A549 treated with Hydrocortisone at 1 μM for 4 hours (cell line): ENCODE measurements around the gene SUGP1. TPM values are rescaled to one million over a fixed set of nuclear protein-coding genes. Genes with fewer than 3 reads are reported as not detected.

Experiments
- total RNA-seq: library from RNA; stranded (reverse); fragments of 200-300 nt; extraction: Qiagen RNA extraction; gene quantifications from 5 replicates; pipeline ENCODE4 v1.2.3, GENCODE V29; 2022

Gene SUGP1, protein sequence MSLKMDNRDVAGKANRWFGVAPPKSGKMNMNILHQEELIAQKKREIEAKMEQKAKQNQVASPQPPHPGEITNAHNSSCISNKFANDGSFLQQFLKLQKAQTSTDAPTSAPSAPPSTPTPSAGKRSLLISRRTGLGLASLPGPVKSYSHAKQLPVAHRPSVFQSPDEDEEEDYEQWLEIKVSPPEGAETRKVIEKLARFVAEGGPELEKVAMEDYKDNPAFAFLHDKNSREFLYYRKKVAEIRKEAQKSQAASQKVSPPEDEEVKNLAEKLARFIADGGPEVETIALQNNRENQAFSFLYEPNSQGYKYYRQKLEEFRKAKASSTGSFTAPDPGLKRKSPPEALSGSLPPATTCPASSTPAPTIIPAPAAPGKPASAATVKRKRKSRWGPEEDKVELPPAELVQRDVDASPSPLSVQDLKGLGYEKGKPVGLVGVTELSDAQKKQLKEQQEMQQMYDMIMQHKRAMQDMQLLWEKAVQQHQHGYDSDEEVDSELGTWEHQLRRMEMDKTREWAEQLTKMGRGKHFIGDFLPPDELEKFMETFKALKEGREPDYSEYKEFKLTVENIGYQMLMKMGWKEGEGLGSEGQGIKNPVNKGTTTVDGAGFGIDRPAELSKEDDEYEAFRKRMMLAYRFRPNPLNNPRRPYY
- total RNA-seq, result 21.3 to 30.2 TPM (median 24.2 TPM) in 5 replicates

DNA sequence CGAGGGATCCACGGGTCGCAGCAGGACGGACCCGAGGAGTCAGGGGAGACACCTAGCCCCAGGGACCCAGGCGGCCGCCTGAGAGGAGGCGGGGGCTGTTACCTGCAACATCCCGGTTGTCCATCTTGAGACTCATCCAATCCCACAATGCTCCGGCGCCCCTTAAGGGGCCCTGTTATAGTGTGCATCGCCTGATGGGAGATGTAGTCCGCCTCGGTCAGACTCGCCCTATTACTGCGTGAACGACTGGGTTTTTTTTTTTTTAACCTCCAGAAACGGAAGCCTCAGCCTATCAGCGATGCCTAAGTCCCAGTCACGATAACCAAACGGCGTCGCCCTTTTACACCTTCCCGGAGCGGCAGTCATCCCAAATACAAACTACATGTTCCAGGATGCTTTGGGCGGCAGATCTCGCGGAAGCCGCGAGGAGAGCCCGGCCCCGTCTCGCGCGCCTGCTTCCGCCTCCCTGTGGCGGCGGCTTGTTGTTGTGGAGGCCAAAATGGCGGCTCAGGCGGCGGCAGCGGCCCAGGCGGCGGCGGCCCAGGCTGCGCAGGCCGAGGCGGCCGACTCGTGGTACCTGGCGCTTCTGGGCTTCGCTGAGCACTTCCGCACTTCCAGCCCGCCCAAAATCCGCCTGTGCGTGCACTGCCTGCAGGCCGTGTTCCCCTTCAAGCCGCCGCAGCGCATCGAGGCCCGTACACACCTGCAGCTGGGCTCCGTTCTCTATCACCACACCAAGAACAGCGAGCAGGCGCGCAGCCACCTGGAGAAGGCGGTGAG, at the start of gene SUGP1, which contains the start of gene MAU2:
SUGP1 (minus strand) TSS at position 149 of the 780 bp plus-strand sequence; CDS start at position 136, 13 bp downstream.
MAU2 (plus strand) TSS at position 469 of the 780 bp plus-strand sequence; CDS start at position 500, 31 bp downstream.

Other genes with a start within 250 kb of the SUGP1 start
- gene TMEM161A, start 182.0 kb downstream of the SUGP1 start, total RNA-seq, result 20.7 to 24.5 TPM (median 24.3 TPM) in 5 replicates
- gene MEF2B, start 150.2 kb downstream of the SUGP1 start, total RNA-seq, result 0.20 to 0.77 TPM (median 0.37 TPM) in 5 replicates
- 7.3 to 12.0 TPM (median 11.3 TPM) in 5 replicates for gene BORCS8, start 128.4 kb downstream of the SUGP1 start, total RNA-seq
- 29.5 to 45.6 TPM (median 44.5 TPM) in 5 replicates for gene RFXANK, start 128.3 kb downstream of the SUGP1 start, total RNA-seq
- gene NR2C2AP, start 117.1 kb downstream of the SUGP1 start, total RNA-seq, result 28.5 to 30.0 TPM (median 29.1 TPM) in 5 replicates
- 0.01 to 0.23 TPM (median 0.10 TPM) in 5 replicates for gene NCAN, start 108.6 kb downstream of the SUGP1 start, total RNA-seq
- gene TM6SF2, start 47.2 kb downstream of the SUGP1 start, total RNA-seq, result 0.37 to 0.62 TPM (median 0.47 TPM) in 5 replicates
- 11.7 to 14.6 TPM (median 12.6 TPM) in 5 replicates for gene MAU2, start 320 bp upstream of the SUGP1 start, total RNA-seq
- 39.9 to 44.6 TPM (median 42.7 TPM) in 5 replicates for gene GATAD2A, start 85.2 kb upstream of the SUGP1 start, total RNA-seq
- 1.2 to 1.9 TPM (median 1.5 TPM) in 5 replicates for gene TSSK6, start 195.0 kb upstream of the SUGP1 start, total RNA-seq
- gene NDUFA13, start 195.7 kb upstream of the SUGP1 start, total RNA-seq, result 141 to 164 TPM (median 157 TPM) in 5 replicates
- 2.4 to 4.2 TPM (median 3.0 TPM) in 5 replicates for gene YJEFN3, start 208.4 kb upstream of the SUGP1 start, total RNA-seq
- 0.13 to 0.38 TPM (median 0.21 TPM) in 5 replicates for gene CILP2, start 217.8 kb upstream of the SUGP1 start, total RNA-seq